ENCODE data around the gene RAB11B. TPM values are rescaled to one million over a fixed set of nuclear protein-coding genes. Genes with fewer than 3 reads are reported as not detected.

The RAB11B gene
- total and polyA plus RNA-seq, 2 of the 13 experiments (the other 11 are each of a cell fraction or from before 2014, with no cell fraction given): 6.0 to 28.4 TPM

- no peak for TF ChIP-seq PLSCR1 (CRISPR knock-in tag; IDR thresholded peaks at IDR 0.05; ENCODE audit: borderline replicate concordance)
- TF ChIP-seq PAF1 (CRISPR knock-in tag; IDR thresholded peaks at IDR 0.05): no peak
- no peak for TF ChIP-seq GTF2F1 (IDR thresholded peaks at IDR 0.05; ENCODE audit: low read length)
- TF ChIP-seq NR2F1 (CRISPR knock-in tag; IDR thresholded peaks at IDR 0.05): peak; percentile 90 to 93
- TF ChIP-seq DR1 (CRISPR knock-in tag; IDR thresholded peaks at IDR 0.05): no peak
- peak; percentile 77 for TF ChIP-seq JUND (CRISPR knock-in tag; IDR thresholded peaks at IDR 0.05)
- peak; percentile 93 for TF ChIP-seq NR2F6 (IDR thresholded peaks at IDR 0.05)
- peak; percentile 97 for TF ChIP-seq NR2F6 (CRISPR knock-in tag; IDR thresholded peaks at IDR 0.05)
- TF ChIP-seq DPF2 (CRISPR knock-in tag; IDR thresholded peaks at IDR 0.05; ENCODE audit: borderline replicate concordance, low read depth): no peak
- TF ChIP-seq MIER2 (CRISPR knock-in tag; IDR thresholded peaks at IDR 0.05): 0 out of 2 replicates have a peak, but pooled peaks have one; percentile 35
- TF ChIP-seq JUNB (CRISPR knock-in tag; IDR thresholded peaks at IDR 0.05; ENCODE audit: borderline replicate concordance): no peak
- peak; percentile 60 for TF ChIP-seq TEAD3 (CRISPR knock-in tag; optimal IDR thresholded peaks at IDR 0.05; ENCODE audit: borderline replicate concordance)
- 0 out of 2 replicates have a peak, but pooled peaks have one; percentile 32 for TF ChIP-seq KAT8 (CRISPR knock-in tag; IDR thresholded peaks at IDR 0.05)
- 0 out of 2 replicates have a peak, but pooled peaks have one; percentile 28 for TF ChIP-seq ZNF614 (CRISPR knock-in tag; IDR thresholded peaks at IDR 0.05; ENCODE audit: borderline replicate concordance)
- TF ChIP-seq TFAP4 (IDR thresholded peaks at IDR 0.05; ENCODE audit: borderline replicate concordance, low read depth): peak; percentile 37; the same call in 1 of the 2 replicates
- no peak for TF ChIP-seq ZNF44 (CRISPR knock-in tag; IDR thresholded peaks at IDR 0.05)
- TF ChIP-seq ATF5 (CRISPR knock-in tag; IDR thresholded peaks at IDR 0.05; ENCODE audit: low read depth): no peak
- peak; percentile 51 for TF ChIP-seq PATZ1 (CRISPR knock-in tag; IDR thresholded peaks at IDR 0.05)
- TF ChIP-seq ZNF224 (CRISPR knock-in tag; IDR thresholded peaks at IDR 0.05): no peak
- no peak for TF ChIP-seq MBD4 (IDR thresholded peaks at IDR 0.05; ENCODE audit: borderline replicate concordance, low read length)
- TF ChIP-seq ESRRA (CRISPR knock-in tag; IDR thresholded peaks at IDR 0.05; ENCODE audit: low read depth): peak; percentile 84; the same call in 1 of the 2 replicates
- TF ChIP-seq THAP7 (CRISPR knock-in tag; IDR thresholded peaks at IDR 0.05): no peak
- peak; percentile 34; the same call in 1 of the 2 replicates for TF ChIP-seq ZNF770 (CRISPR knock-in tag; IDR thresholded peaks at IDR 0.05)
Observed at GRCh38 chr19:8355631-8356402, 34.3 kb upstream of the RAB11B start (continued).
